HG02610 (cell line): ENCODE results near the gene SNX24.
A peak's percentile ranks its signal among the peaks of the same experiment; 100 is the strongest.
"Not testable (repeated sequence)": the region's sequence is repeated elsewhere in the genome, so short reads cannot be mapped to it uniquely, and the experiment has no call there.

Experiments
- ATAC-seq: cut with Tn5 transposase; IDR thresholded peaks from one replicate; pipeline ENCODE4 v1.9.1; 2021; ENCODE audit warnings: mild to moderate bottlenecking, moderate library complexity; ENCODE audit not compliant: unreplicated experiment

The SNX24 gene

GRCh38 chr5:122845229-122846050 is at the start of gene SNX24:
SNX24 (plus strand) TSS chr5:122845613; CDS start chr5:122845634, 21 bp downstream.
- ATAC-seq = peak; percentile 89

DNA sequence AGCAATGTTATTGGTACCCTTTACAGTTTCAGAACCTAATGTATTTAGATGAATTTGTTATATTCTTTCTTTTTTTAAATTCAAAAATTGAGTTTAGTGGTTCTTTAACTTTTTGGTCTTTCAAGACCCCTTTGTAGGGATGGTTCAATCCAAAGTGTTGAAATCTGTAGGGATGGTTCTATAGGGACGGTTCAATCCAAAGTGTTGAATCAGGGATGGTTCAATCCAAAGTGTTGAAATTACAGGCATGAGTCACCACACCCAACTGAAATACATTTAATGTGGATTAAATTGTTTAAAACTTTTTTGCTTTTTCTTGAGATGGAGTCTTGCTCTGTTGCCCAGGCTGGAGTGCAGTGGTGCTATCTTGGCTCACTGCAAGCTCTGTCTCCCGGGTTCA is 39.9 kb upstream of the SNX24 start:
- ATAC-seq = no peak

- ATAC-seq = no peak
Measured at GRCh38 chr5:122810405-122810804, 35.0 kb upstream of the SNX24 start.

DNA sequence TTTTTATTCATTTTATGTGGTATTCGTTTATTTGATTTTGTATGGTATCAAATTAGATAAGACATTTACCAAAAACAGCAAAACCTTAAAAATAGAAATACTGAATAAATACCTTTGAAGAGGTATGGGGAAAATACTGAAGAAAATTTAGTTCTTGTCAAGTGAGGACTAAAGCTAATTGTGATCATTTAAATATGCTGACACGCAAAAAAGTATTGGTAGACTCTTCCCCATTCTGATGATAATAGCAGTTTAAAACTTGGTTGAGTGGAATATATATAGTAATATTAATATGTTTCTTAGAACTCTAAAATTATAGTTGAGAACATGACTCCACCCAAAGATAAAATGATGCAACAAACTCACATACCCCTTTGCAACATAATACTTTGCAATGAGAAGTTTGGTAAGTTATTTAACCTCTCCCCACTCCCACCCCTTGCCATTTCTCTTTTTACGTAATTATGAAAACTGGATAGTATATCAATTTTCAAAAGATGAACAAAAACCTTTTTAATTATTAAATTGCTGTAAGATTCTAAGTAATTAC is 30.1 kb upstream of the SNX24 start:
- ATAC-seq = no peak

- no peak for ATAC-seq
Measured at GRCh38 chr5:122816756-122817155, 28.7 kb upstream of the SNX24 start.

- no peak for ATAC-seq
Measured at GRCh38 chr5:122831984-122832383, 13.4 kb upstream of the SNX24 start.

DNA sequence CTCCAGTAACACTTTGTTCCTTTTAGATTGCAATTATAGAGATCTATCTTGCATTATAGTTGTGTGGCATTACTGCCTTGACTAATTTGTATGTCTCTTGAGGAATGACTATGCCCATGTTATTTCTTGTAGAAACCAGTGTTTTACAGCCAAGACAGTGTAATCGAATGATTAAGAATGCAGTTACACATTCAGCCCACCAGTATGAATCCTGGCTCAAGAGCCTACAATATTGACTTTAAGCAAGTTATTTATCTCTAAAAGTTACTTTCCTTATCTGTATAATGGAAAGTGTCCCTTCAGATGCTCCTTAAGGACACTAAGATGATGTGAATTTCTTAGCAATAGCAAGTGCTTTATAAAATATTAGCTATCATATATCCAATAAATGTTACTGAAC is 9.7 kb upstream of the SNX24 start:
- no peak for ATAC-seq

DNA sequence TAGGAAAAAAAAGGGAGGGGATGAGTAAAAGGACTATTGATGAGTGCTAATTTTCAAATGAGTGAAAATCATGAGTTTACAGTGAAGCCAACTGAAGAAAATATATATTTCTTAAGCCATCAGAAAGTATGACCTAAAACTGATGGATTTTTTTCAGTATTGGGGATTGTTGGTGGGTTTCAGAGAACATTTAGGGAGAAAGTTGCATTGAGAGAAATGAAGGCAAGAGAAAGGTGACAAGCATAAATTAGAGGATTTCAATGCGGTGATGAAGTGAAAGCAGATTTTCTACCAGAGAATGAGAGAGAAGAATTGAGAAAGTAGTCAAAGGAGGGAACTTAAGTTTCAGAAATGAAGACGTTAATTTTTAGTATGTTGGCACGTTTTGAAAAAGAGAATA is 8.5 kb upstream of the SNX24 start:
- ATAC-seq = no peak

GRCh38 chr5:122839731-122840130 is 5.7 kb upstream of the SNX24 start:
- no peak for ATAC-seq

GRCh38 chr5:122842016-122842580 is 3.3 kb upstream of the SNX24 start:
- ATAC-seq = no peak

DNA sequence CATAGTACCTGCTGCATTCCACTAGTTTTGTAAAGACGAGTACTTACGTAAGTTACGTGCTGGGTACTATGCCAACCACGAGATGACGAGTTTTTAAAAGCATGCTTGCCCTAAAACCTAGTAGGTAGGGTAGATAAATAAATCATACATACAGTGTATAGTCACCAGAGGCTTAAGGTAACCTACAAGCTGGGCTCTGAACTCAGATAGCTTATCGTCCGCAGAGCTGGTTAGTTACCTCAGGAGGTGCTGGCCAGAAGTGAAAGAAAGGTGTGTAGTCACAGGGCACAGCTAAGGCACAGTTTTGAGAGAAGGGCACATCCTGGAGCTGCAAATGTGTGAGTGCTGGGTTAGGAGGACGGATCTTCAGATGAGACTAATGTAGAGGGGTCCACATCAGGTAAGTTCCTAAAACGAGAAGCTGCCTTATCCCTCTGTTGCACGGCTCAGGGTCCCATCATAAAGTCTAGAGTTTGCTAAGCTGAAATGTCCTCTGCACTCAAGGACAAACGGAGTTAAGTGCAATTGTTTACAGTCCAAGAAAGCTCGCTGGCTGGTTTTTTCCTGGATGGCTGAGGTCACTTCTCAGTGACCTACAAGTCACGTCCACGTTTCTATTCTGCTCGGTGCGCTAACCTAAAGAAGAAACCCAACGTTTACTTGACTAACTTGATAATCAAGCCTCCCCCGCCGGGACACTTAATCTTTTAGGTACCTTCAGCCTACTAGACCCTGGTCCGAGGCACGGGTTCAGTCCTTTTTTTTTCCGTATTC is 1.1 kb upstream of the SNX24 start:
- ATAC-seq = no peak

GRCh38 chr5:122844910-122845228 is 544 bp upstream of the SNX24 start:
- peak; percentile 25 for ATAC-seq

DNA sequence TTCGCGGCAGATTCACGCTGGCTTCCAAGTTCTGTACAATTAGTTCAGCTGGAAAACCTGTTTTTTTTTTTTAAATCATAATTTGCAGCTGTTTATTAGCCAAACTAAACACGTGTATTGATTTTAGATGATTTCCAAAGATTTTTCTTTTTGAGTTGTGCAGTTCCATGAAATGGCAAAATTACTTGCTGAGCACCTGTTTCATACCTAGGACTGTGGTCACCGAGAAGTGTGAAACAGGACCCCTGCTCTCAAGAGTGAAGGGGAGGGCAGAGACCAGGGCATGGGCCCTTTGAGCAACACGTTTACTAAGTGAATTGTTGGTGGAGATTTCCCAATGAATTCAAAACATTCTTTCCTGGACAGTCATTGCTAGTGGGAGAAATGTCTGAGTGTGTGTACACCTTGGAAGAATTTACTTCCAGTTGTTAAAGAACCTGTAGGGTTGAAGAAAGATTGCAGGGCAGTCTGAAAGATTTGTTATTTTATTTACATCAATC is 688 bp downstream of the SNX24 start:
- no peak for ATAC-seq

GRCh38 chr5:122847687-122848081 is 2.3 kb downstream of the SNX24 start:
- ATAC-seq = no peak

DNA sequence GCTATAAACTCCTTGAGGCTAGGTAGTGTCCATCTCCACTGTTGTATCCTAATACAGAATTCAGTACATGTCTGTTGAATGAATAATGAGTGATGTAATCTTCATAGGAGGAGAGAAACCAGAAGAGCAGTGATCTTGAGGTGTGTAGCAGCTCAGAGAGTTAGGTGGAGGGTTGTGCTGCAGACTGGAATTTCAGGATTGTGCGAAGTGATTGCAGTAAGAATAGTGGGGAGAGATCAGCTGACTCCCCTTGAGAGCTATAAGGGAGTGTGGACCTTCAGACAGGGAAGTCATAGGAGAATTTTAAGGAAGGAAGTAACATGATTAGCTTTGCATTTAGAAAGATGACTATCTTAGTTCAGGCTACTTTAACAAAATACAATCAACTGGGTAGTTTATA is 4.4 kb downstream of the SNX24 start:
- no peak for ATAC-seq

- not testable (repeated sequence) for ATAC-seq
Measured at GRCh38 chr5:122857538-122857937, 12.1 kb downstream of the SNX24 start.

DNA sequence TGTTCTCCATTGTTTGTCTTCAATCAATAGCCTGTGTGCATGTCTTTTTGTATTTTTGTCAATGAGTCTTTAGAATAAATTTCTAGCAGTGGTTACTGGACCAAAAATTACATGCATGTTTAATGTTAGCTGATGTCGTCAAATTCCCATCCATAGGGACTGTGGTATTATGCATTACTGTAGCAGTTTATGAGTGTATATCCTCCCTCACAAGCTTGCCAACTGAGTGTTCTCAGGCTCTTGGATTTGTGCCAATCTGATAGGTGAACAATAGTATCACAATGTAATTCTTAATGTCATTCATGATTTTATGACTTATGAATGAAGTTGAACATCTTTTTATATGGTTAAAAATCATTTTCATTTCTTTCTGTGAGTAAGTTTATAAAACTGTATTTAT is 13.0 kb downstream of the SNX24 start:
- ATAC-seq = no peak

DNA sequence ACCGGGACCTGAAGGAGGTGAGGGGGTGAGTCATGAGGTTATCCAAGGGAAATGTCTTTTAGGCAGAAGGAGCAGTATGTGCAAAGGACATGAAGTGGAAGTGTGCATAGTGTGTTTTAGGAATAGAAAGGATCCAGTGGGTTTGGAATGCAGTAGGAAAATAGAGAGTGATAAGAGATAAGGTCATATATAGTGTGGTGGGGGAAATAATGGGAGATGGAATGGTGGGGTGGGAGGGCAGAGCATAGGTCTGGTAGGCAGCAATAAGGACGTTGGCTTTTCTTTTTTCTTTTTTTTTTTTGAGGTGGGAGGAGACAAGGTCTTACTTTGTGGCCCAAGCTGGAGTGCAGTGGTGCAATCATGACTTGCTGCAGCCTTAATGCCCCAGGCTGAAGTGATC is 17.8 kb downstream of the SNX24 start:
- ATAC-seq = no peak

- ATAC-seq = no peak
Measured at GRCh38 chr5:122863721-122864120, 18.3 kb downstream of the SNX24 start.

GRCh38 chr5:122864400-122864799 is 19.0 kb downstream of the SNX24 start:
- ATAC-seq = no peak

DNA sequence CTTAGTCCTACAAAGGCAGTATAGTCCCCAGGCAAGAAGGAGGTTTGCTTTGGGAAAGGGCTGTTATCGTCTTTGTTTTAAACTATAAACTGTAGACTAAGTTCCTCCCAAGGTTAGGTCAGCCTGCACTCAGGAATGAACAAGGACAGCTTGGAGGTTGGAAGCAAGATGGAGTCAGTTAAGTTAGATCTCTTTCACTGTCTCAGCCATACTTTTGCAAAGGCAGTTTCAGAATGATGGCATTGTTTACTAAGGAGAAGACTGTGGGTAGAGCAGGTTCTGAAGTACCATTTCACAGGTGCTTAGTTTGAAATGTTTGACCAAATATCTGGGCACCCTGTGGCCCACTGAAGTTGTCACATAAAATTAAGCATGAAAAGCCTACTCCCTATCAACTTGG is 19.4 kb downstream of the SNX24 start:
- ATAC-seq = no peak
